DMS53 treated with DMSO at 0.1 percent for 48 hours (cell line): ENCODE data around the gene ATP6V0C.

Experiments used
- DNase-seq: peaks from one replicate; lab custom pipeline; 2025; ENCODE audit not compliant: unreplicated experiment; lab: John Stamatoyannopoulos, UW

Gene ATP6V0C

DNA sequence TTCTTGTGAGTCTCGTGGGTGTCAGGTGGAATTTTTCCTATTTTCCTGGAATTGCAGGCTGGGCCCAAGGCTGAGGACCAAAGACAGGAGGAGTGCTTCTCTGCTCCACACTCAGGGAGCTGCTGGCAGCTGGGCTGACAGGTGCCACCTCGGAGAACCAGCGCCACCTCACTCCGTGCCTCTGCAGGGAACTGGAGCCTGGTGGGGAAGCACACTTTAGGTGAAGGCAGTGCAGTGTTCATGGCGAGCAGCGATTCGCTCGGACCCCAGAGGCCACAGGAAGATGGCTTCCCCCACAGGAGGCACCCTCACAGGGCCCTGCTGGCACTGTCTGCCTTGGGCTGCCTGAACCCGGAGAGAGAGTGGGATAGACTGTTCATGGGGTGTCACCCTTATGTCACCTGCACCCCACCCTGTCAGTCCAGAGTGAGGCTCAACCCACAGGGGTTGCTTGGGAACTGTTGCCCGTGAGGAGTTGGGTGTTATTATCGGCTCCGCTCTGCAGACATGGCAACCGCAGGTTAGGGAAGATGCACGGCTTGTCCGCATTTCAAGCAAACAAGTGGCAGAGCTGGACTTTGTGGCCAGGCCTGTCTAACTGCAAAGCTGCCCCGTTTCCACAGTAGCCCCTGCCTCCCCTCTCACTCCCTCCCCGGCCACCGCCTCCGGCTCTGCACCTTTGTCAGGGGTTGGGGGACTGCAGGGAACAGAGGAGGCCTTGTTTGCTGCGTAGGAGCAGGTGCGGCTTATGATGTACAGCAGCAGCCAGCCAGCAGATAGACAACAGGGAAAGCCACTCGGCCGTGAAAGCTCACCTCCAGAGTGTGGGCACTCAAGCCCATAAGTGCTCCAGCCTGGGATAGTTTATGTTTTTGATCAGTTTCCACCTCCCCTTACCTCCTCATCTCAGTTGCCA, 23.3 kb upstream of the ATP6V0C start:
- DNase-seq: peak; percentile 22

DNA sequence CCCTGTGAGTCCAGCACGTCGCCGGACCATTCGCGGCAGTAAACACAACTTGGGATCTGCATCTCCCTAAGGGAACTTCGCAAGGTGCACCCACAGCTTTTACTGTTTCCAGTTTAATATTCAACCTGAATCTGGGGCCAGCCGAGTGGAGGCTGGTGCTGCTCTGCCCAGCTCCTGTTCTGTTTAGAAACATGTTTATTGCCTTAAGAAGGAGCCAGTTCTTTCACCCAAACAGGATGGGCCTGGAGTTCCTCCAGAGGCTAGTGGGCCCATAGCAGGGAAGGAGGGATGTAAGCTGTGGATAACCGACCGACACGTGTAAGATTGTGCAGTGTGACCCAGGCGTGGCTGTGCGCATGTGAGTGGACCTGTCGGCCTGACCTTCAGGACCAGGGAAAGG, 21.5 kb upstream of the ATP6V0C start:
- DNase-seq: no peak

DNA sequence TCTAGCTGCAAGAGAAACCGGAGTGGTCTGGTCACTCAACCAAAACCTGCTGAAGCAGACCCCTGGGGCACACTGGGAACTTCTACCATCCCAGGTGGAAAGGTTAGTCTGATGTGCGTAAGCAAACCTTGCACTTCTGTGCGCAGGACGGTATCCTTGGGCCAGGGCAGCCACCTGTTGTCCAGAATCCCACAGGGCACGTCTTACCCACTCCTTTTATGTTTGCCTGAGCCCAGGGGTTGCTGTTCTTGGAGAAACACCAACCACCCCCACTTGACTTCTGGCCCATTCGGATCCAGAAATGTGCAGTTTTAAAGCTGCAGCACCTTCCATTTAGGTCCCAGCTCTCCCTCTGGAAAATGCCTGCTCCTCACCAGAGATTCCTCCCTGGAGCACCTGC, 20.1 kb upstream of the ATP6V0C start:
- DNase-seq: no peak

DNA sequence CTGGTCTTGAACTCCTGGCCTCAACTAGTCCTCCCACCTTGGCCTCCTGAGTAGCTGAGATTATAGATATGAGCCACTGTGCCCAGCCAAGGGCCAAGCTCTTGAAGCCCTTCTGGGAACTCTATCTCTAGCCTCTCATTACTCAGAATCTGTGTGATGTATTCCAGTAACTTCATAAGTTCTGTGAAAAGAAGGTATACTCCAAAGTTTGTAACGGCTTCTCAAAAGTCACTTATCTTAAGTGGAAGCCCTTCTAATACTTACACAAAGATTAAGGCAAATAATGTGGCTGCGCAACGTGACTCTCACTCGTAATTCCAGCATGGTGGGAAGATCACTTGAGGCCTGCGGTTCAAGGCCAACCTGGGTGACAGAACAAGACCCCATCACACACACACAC, 19.1 kb upstream of the ATP6V0C start:
- no peak for DNase-seq

DNA sequence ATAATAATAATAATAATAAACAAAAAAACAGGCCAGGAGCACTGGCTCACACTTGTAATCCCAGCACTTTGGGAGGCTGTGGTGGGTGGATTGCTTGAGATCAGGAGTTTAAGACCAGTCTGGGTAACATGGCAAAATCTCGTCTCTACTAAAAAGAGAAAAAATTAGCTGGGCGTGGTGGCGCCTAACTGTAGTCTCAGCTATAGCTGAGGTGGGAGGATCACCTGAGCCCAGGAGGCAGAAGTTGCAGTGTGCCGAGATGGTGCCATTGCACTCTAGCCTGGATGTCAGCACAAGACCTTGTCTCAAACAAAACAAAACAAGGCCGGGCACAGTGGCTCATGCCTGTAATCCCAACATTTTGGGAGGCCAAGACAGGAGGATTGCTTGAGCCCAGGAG, 18.7 kb upstream of the ATP6V0C start:
- DNase-seq: no peak

DNA sequence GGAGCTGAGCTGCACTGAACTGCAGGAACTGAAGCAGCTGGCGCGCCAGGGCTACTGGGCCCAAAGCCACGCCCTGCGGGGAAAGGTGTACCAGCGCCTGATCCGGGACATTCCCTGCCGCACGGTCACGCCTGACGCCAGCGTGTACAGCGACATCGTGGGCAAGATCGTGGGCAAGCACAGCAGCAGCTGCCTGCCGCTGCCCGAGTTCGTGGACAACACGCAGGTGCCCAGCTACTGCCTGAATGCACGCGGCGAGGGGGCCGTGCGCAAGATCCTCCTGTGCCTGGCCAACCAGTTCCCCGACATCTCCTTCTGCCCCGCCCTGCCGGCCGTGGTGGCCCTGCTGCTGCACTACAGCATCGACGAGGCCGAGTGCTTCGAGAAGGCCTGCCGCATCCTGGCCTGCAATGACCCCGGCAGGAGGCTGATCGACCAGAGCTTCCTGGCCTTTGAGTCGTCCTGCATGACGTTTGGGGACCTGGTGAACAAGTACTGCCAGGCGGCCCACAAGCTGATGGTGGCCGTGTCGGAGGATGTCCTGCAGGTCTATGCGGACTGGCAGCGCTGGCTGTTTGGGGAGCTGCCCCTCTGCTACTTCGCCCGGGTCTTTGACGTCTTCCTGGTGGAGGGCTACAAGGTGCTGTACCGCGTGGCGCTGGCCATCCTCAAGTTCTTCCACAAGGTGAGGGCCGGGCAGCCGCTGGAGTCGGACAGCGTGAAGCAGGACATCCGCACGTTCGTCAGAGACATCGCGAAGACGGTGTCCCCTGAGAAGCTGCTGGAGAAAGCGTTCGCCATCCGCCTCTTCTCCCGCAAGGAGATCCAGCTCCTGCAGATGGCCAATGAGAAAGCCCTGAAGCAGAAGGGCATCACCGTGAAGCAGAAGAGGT, 17.3 kb upstream of the ATP6V0C start:
- no peak for DNase-seq

DNA sequence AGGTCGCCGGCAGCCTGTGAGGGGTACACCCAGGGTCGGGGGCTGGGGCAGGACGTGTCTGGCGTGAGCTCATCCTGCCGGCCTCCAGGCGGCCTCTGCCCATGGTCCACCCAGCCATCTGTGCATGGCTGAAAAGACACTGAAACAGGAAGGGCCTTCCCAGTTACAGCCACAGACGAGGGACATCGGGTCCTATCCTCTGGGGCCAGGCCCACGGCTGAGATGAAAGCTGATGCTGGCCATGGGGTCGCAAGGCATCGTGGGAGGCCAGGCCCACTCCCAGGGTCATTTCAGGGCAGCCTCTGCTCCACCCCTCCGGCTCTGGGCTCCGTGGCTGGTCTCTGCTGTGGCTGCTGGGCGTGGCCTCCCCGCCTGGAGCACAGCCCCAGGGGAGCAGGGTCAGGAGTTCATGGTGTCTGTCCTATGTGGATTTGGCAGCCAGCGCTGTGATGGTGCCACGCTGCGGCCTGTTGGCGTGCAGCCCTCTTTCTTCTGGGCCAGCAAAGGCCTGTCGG, 16.6 kb upstream of the ATP6V0C start:
- no peak for DNase-seq

DNA sequence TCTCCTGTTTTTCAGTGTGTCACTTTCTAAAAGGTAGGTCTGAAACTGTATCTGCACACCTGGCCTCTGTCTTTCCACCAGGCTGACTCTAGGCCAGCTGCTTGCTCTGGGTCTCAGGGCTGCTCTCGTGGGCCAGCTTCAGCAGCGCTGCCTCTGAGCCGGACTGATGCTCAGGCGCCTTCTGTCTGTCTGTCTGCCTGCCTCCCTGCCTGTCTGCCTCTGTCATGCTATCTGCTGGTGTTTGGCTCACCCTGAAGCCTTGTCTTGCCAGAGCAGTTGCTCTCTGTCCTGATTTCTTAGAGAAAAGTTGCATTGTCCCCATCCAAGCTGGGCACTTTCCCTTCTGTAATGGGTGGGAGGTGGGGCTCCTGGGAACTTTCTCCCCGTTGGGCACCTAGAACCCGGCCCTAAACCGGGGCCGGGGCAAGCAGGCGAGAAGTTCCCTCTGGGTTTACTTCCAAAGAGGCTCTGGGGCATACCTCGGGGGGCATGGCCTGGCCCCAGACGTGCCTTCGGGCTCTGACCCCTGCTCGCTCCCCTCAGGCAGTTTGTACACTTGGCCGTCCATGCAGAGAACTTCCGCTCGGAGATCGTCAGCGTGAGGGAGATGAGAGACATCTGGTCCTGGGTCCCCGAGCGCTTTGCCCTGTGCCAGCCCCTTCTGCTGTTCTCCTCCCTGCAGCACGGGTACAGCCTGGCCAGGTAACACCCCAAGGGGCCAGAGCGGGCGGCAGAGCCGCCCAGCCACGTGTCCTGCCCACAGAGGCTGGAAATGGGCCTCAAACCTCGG, 15.9 kb upstream of the ATP6V0C start:
- DNase-seq: no peak

DNA sequence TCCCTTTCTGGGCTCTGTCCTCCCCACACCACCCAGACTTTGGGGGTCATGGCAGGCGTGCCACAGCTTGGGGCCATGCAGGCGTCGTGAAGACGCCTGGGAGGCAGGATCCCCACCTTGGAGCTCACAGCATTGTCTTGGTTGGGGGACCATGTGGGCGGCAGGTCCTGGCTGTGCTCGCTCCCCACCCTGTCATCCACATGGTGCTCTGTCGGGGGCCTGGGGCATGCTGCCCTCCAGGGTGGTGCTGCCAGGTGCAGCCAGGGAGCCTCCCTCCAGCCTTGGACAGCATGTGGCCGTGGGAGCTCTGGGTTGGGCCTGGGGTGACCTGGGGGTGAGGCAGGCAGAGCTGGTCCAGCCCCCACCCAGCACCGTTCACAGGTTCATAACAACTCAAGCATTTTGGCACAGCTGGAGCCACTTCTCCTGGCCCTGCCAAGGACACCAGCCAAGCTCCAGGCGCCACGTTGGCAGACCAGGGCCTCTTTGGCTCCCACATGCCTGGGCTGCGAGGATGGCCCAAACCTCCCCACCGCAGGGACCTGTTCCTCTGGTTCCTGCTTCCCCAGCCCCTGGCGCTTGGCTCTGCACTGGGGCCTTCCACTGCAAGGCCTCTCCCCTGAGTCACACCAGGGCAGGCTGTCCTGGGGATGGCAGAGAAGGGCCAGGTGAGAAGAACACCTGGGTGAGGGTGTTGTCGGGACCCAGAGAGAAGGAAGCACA, 15.1 kb upstream of the ATP6V0C start:
- no peak for DNase-seq

DNA sequence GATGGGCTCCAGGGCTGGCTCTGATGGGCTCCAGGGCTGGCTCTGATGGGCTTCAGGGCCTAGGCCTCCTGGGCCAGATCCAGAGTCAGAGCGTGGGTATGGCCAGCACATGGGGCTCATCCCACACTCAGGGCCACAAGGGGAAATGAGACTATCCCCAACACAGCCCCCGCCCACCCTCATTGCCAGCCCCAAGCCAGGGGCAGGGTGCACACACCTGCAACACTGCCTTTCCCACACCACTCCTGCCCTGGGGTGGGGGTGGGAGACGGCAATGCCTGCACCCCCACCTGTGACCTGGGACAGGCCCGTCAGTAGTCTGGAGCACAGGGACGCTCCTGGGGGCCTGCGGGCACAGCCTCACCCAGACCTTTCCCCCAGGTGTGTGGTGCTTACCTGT, 14.3 kb upstream of the ATP6V0C start:
- no peak for DNase-seq

DNA sequence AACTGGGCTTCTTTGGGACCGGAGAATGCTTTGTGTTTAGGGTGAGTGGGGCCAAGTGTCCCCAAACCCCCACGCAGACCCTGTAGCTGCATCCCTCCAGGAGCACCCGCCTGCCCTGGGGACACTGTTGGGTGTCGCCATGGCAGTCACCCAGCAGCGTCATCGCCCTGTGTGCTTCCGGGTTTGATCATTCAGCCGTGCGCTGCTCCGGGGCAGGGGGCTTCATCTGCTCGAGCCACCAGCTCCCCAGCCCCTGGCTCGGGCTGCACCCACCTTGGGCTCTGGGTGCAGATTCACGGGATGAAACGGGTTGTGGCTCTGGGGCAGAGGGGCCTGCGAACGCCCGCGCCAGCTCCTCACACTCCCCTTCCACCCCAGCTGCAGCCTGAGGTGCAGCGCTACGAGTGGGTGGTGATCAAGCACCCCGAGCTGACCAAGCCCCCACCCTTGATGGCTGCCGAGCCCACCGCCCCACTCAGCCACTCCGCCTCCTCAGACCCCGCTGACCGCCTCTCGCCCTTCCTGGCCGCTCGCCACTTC, 13.8 kb upstream of the ATP6V0C start:
- DNase-seq: no peak

DNA sequence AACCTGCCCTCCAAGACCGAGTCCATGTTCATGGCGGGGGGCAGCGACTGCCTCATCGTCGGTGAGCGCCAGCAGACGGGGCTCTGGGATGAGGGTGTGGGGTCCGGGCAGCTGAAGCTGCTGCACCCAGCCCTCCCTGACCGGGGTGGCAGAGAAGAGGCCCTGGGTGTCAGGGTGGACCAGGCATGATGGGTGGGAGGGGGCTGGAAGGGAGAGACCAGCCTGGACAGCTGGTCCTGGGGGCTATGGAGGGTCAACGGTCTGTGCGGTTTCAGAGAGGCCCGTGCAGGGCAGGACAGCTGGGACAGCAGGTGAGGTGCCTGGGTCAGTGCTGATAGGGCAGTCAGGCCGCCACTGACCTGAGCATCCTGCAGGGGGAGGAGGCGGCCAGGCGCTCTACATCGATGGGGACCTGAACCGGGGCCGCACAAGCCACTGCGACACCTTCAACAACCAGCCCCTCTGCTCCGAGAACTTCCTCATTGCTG, 13.3 kb upstream of the ATP6V0C start:
- no peak for DNase-seq

DNA sequence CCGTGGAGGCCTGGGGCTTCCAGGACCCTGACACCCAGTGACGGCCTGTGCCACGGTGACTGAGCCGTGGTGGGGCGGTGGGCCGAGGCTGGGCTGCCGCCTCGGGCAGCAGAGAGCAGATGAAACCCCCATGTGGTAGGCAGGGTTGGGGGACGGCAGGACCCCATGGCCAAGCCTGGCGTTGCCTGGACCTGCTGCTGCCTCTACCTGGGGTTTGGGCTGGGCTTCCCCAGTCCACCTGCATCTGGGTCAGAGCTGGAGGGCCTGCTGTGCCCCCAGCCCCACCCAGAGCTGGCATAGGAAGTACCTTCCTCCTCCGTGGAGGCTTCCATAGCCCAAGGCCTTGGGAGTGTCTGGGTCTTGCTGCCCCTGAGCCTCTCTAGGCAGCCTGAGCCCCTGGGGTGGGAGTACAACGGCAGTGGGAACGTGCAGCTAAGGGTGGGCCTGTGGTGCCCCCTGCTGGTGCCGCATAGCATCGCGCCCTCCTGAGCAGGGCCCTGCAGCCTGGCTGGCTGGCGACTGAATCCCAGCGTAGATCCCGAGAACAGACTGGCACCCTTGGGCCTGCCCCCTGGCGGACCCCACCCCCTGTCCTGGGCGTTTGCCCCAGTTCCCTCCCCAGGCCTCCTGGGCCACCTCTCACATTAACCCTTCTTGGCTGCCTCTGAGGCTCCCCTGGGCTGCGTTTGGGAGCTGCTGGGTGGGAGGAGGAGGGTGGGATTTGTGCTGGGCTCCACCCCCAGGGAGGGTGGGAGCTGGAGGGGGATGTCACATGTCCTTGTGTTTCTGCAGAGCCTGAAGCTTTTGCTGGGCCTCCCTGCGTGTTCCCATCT, 12.6 kb upstream of the ATP6V0C start:
- peak; percentile 39 for DNase-seq

DNA sequence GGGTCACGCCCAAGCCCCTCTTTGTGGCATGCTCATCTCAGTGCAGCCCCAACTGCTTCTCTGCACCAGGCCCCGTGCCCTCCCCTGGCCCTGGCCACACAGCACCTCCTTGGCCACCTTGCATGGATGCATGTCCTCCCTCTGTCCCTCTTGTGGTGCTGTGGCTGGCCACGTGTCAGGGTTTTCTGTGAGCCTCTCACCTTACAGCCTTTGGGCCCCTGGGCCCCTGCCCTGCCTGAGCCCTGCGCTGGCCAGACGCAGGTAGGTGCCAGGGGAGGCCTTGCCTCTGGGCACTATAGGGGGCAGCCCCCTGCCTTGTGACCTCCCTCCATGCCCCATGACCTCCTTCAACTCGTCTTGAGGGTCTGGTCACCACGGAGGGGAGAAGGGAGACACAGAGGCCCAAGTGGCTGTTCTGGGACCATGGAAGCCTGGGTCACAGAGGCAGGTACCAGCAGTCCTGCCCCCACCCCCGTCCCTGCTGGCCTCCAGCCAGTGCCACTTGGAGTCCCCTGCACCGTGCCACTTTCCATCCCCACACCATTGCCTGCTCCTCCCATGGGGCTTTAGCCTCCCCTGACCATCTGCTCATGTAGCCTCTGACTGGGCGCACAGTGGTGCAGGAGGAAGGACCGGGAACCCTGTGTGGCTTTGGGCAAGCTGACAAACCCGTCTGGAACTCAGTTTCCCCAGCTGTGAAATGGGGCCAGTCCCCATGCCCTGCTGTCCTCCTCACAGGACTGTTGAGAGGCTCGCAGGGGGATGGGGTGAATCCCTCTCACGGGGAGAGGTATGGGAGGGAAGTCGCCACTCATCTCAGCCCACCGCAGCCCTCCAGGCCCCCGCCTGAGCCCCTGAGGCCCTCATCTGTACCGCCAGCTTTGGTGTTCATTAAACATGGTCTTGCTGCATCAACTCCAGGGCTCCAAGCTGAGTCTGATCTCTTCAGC, 11.5 kb upstream of the ATP6V0C start:
- no peak for DNase-seq

DNA sequence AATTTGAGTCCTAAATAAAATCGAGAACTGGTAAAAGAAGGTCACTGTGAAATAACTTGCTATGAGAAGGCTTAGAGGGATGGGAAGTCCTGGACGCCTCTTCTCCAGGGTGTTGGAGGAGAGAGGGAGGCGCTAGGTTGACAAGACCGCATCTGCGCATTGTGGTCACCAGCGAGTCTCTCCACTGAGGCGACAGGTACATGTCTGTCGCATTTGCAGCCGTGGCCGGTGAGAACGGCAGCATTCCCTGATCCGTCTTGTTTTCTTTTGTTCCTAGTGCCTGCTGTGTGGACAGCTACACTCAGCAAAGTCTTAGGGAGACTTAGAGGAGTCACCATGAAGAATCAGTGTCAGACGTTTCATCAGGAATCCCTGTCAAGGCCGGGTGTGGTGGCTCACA, 8.1 kb upstream of the ATP6V0C start:
- no peak for DNase-seq

DNA sequence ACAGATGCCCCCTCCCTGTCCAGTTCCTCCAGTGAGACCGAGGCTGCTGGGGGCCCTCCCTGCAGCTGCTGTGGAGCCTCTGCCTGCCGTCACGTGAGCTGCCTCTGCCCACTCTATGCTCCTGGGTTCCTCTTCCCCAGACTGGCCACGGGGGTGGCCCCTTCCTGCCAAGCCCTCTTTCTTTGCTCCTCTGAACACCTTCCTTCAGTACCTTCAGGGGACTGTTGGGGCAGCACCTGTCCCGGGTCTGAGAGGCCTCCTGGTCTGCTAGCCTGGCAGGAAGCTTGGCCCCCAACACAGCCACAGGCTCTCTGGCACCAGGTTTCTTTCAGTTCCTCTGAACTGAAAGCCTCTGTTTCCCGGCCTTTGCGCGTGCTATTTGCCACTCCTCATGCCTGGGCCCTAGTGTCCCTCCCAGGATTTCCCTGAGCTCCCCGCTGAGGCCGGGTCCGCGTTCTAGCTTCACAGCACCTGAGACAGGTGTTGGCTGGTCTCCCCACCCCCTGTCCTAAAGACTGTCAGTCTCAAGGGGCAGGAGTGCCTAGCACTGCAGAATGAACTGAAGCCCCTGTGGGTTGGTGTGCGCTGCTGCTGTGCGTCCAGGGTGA, 6.6 kb upstream of the ATP6V0C start:
- DNase-seq: no peak

DNA sequence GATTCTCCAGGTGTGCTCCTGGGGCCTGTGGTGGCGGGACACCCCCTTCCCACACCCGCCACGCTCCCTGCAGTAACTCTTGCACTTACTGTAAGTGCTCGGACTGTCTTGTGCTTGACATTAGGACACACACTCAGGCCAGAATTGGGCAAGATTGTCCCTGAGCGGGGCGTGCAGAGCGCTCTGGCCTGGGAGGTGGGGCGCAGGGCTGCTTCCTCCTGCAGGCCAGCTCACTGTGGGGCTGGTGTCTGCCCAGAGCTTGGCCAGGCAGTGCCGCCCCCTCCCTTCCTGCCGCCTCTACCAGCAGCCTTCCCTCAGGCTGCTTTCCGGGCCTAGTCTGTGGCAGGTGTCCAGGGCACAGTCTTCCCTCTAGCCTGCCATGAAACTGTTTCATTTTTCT, 6.1 kb upstream of the ATP6V0C start:
- no peak for DNase-seq
